ENCODE measurements around the gene RANBP9. TPM values are rescaled to one million over a fixed set of nuclear protein-coding genes. Genes with fewer than 3 reads are reported as not detected.

RANBP9 gene
- total RNA-seq, 1 experiment from 2014 or later, result 73.8 TPM

DNA sequence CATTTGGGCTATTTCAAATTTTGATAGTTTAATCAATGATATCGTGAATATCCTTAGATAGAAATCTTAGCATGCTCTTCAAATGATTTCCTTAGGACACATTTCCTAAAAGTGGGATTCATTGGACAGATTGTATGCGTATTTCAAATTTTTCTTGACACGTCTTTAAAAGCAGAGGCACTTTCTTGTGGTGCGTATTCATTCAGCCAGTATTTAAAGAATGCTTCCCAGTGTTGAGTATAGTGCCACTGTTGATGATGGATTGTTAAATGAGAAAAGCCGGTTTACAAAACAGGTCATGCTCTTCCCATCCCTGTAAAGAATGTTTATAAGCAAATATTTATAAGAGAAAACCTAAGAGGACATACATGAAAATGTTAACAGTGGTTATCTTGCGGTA is 111.6 kb downstream of the RANBP9 start:
- Histone ChIP-seq H3K4me1 (replicated peaks; ENCODE audit: insufficient read depth) (no peaks in the 10 kb centered on the region), H4K20me1 (ENCODE audit: insufficient read depth) (no peaks in the 10 kb centered on the region), H3K36me3 (ENCODE audit: low read depth) (peaks cover 25% of the 10 kb centered on the region; the same call in 1 of the 2 replicates), H3K79me2 (ENCODE audit: low read depth) (no peaks in the 10 kb centered on the region), H2AFZ (no peak overlapping the region), H3F3A (ENCODE audit: insufficient read depth, low read depth) (0 out of 2 replicates have a peak, but pooled peaks cover 7% of the 10 kb centered on the region), H3K27me3 (ENCODE audit: insufficient read depth, low read depth) (no peaks in the 10 kb centered on the region), H3K9me2 (ENCODE audit: insufficient read depth) (no peaks in the 10 kb centered on the region), H3K9me3 (ENCODE audit: insufficient read depth, low read depth) (no peaks in the 10 kb centered on the region), H3K4me2 (no peak overlapping the region), H3K4me3 (no peak overlapping the region), H3K27ac (no peak overlapping the region)
- ChIA-PET POLR2A (ENCODE audit: unreplicated experiment) (no interaction called here), CTCF (no interaction called here)
- intact Hi-C loops (cut with micrococcal nuclease; ENCODE audit: unreplicated experiment), result no loop called here
- no peak for DNase-seq
- BruUV-seq (replicated peaks), result no TSS peak
- TF ChIP-seq, protein P1, sequence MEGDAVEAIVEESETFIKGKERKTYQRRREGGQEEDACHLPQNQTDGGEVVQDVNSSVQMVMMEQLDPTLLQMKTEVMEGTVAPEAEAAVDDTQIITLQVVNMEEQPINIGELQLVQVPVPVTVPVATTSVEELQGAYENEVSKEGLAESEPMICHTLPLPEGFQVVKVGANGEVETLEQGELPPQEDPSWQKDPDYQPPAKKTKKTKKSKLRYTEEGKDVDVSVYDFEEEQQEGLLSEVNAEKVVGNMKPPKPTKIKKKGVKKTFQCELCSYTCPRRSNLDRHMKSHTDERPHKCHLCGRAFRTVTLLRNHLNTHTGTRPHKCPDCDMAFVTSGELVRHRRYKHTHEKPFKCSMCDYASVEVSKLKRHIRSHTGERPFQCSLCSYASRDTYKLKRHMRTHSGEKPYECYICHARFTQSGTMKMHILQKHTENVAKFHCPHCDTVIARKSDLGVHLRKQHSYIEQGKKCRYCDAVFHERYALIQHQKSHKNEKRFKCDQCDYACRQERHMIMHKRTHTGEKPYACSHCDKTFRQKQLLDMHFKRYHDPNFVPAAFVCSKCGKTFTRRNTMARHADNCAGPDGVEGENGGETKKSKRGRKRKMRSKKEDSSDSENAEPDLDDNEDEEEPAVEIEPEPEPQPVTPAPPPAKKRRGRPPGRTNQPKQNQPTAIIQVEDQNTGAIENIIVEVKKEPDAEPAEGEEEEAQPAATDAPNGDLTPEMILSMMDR (conservative IDR thresholded peaks at IDR 0.05), result no peak
- TF ChIP-seq EZH2 (IDR thresholded peaks at IDR 0.05; ENCODE audit: low read depth), result no peak

DNA sequence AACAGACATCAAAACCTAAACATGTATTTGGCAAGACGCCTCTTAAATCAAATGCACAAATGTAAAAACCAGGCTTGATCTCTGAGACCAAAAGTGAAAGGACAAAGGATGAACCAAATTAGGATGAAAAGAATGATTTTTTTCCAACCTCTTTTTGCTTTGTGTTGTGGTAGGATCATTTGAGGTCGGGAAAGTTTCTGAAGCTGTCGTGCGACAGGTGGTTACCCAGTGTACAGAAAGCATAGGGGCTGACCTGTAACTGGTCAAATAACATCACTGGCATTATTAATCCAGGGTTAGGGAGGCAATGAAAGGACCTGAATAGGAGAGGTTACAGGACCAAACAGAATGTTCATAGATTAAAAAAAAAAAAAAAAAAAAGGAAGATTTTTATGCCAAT is 114.6 kb downstream of the RANBP9 start:
- ChIA-PET CTCF (no interaction called here), POLR2A (ENCODE audit: unreplicated experiment) (no interaction called here)
- BruUV-seq (replicated peaks), result no TSS peak

DNA sequence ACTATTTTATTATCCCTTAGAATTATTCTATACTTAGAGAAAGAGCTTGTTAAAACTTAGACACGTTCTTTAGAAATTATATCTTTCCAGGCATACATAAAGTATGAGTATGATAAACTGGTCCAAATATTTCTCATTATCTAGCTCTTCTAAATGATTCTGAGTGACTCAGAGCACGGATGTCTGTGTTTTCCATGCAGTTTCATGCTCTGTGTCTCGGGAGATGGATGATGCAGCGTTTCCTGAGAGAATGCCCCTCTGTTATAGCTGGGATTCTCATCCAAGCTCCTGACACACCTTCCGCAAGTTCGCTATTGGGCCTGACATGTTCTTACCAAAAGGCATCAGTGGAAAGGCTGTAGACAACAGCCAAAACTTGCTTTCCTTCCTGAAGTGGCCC is 117.9 kb downstream of the RANBP9 start:
- CTCF ChIA-PET, result interaction anchor here (0.6 to 0.9 kb wide), 2 partner anchors 261 to 482 kb away, joined by 3 to 4 read pairs; no protein-coding TSS in a partner anchor
- H3K27me3 ChIP-seq (ENCODE audit: insufficient read depth, low read depth), result no peaks in the 10 kb centered on the region
- no TSS peak for BruUV-seq (replicated peaks)

More for the DNA sequence above, 114.6 kb downstream of the RANBP9 start:
- H3K4me3 ChIP-seq, result no peak overlapping the region
- H3K79me2 ChIP-seq (ENCODE audit: low read depth), result no peaks in the 10 kb centered on the region
- no peak overlapping the region for H3K4me2 ChIP-seq
- no peak for TF ChIP-seq EZH2 (IDR thresholded peaks at IDR 0.05; ENCODE audit: low read depth)
- TF ChIP-seq, protein P1 (conservative IDR thresholded peaks at IDR 0.05), result no peak
- H3K27ac ChIP-seq, result no peak overlapping the region
- intact Hi-C loops (cut with micrococcal nuclease; ENCODE audit: unreplicated experiment), result loop anchor here (2.0 kb wide), 1 partner anchor 58 kb away; no protein-coding TSS in a partner anchor
- H3K9me2 ChIP-seq (ENCODE audit: insufficient read depth), result no peaks in the 10 kb centered on the region
- no peak for DNase-seq
- H3K9me3 ChIP-seq (ENCODE audit: insufficient read depth, low read depth), result no peaks in the 10 kb centered on the region
- no peaks in the 10 kb centered on the region for H3K4me1 ChIP-seq (replicated peaks; ENCODE audit: insufficient read depth)
- H3F3A ChIP-seq (ENCODE audit: insufficient read depth, low read depth), result no peaks in the 10 kb centered on the region
- no peaks in the 10 kb centered on the region for H4K20me1 ChIP-seq (ENCODE audit: insufficient read depth)
- H3K27me3 ChIP-seq (ENCODE audit: insufficient read depth, low read depth), result no peaks in the 10 kb centered on the region
- H3K36me3 ChIP-seq (ENCODE audit: low read depth), result peaks cover 17% of the 10 kb centered on the region; the same call in 1 of the 2 replicates
- no peak overlapping the region for H2AFZ ChIP-seq

More for the DNA sequence above, 117.9 kb downstream of the RANBP9 start:
- Histone ChIP-seq H3K4me2 (no peak overlapping the region), H4K20me1 (ENCODE audit: insufficient read depth) (no peaks in the 10 kb centered on the region), H3K27ac (no peak overlapping the region), H3K36me3 (ENCODE audit: low read depth) (peaks cover 4% of the 10 kb centered on the region; the same call in 1 of the 2 replicates), H3K4me3 (no peak overlapping the region), H2AFZ (no peak overlapping the region), H3K79me2 (ENCODE audit: low read depth) (no peaks in the 10 kb centered on the region), H3K9me3 (ENCODE audit: insufficient read depth, low read depth) (no peaks in the 10 kb centered on the region), H3K9me2 (ENCODE audit: insufficient read depth) (no peaks in the 10 kb centered on the region), H3F3A (ENCODE audit: insufficient read depth, low read depth) (no peaks in the 10 kb centered on the region), H3K4me1 (replicated peaks; ENCODE audit: insufficient read depth) (no peaks in the 10 kb centered on the region)
- intact Hi-C loops (cut with micrococcal nuclease; ENCODE audit: unreplicated experiment), result no loop called here
- no peak for DNase-seq
- POLR2A ChIA-PET (ENCODE audit: unreplicated experiment), result no interaction called here
- TF ChIP-seq, protein P1 (conservative IDR thresholded peaks at IDR 0.05), result no peak
